Stimulated activated CD8-positive, alpha-beta memory T cell treated with anti-CD3 and anti-CD28 coated beads, Interleukin-15, amount 100 ng/mL, for 24 hours (primary cell): ENCODE data around the gene REXO4.

ENCODE experiments used
- DNase-seq: peaks from one replicate; pipeline ENCODE4 v3.0.0-alpha.2; 2020; ENCODE audit warnings: low read depth

Gene REXO4

GRCh38 chr9:133367221-133367620 is 50.6 kb downstream of the REXO4 start:
- DNase-seq = no peak

GRCh38 chr9:133366435-133366834 is 51.4 kb downstream of the REXO4 start:
- DNase-seq = no peak

- no peak for DNase-seq
These were observed 55.3 kb downstream of the REXO4 start for GRCh38 chr9:133362359-133363044.

GRCh38 chr9:133361507-133362092 is 56.2 kb downstream of the REXO4 start:
- DNase-seq = no peak

- no peak for DNase-seq
These were observed 57.1 kb downstream of the REXO4 start for GRCh38 chr9:133360400-133361393.

- no peak for DNase-seq
These were observed 58.2 kb downstream of the REXO4 start for GRCh38 chr9:133359399-133360175.

- DNase-seq = no peak
These were observed 60.2 kb downstream of the REXO4 start for GRCh38 chr9:133357656-133358055.

- peak; percentile 84 for DNase-seq
These were observed 61.3 kb downstream of the REXO4 start, which contains the start of the genes SURF1 and SURF2 for GRCh38 chr9:133356391-133357091. Gene SURF1, minus strand, starts transcription at chr9:133356487. Its CDS starts 34 bp downstream, at chr9:133356453. Gene SURF2, plus strand, starts transcription at chr9:133356550. Its CDS starts 43 bp downstream, at chr9:133356593.
